Activated CD4-positive, alpha-beta T cell treated with anti-CD3 and anti-CD28 coated beads, Interleukin-2, amount 50 U/mL, for 4 hours (primary cell): Measurements from ENCODE around the gene TNS2.
"Not testable (repeated sequence)": the region's sequence is repeated elsewhere in the genome, so short reads cannot be mapped to it uniquely, and the experiment has no call there.

ENCODE experiments used
- DNase-seq, 2 experiments: peaks; one replicate each; pipeline ENCODE4 v3.0.0-alpha.2; 2020

The TNS2 gene

GRCh38 chr12:53049571-53050318 lies at the start of gene TNS2:
TSS of gene TNS2 (plus strand) at chr12:53050065. CDS start at chr12:53050186, 121 bp downstream.
- no peak for DNase-seq

- no peak for DNase-seq
Measured at GRCh38 chr12:53004178-53004577, 45.7 kb upstream of the TNS2 start.

GRCh38 chr12:53004582-53004981 lies 45.3 kb upstream of the TNS2 start:
- DNase-seq, result no peak

- DNase-seq, result no peak
Measured at GRCh38 chr12:53005215-53005985, 44.5 kb upstream of the TNS2 start.

- peak; percentile 99 to 100 for DNase-seq
Measured at GRCh38 chr12:53005986-53006809, 43.7 kb upstream of the TNS2 start, which contains the start of gene EIF4B. TSS of gene EIF4B (plus strand) at chr12:53006456. CDS start at chr12:53006484, 28 bp downstream.

GRCh38 chr12:53006810-53007309 lies 43.0 kb upstream of the TNS2 start:
- DNase-seq, result peak; percentile 73 to 82

GRCh38 chr12:53007343-53007742 lies 42.5 kb upstream of the TNS2 start:
- no peak for DNase-seq

- DNase-seq, result not testable (repeated sequence)
Measured at GRCh38 chr12:53008760-53009159, 41.1 kb upstream of the TNS2 start.

GRCh38 chr12:53010955-53011354 lies 38.9 kb upstream of the TNS2 start:
- DNase-seq, result no peak

- no peak for DNase-seq
Measured at GRCh38 chr12:53011889-53012288, 38.0 kb upstream of the TNS2 start.

GRCh38 chr12:53012928-53013327 lies 36.9 kb upstream of the TNS2 start:
- DNase-seq, result no peak

- no peak for DNase-seq
Measured at GRCh38 chr12:53014709-53015108, 35.2 kb upstream of the TNS2 start.

GRCh38 chr12:53025250-53025649 lies 24.6 kb upstream of the TNS2 start:
- no peak for DNase-seq

- DNase-seq, result not testable (repeated sequence)
Measured at GRCh38 chr12:53027014-53027413, 22.9 kb upstream of the TNS2 start.

- no peak for DNase-seq
Measured at GRCh38 chr12:53031616-53032015, 18.2 kb upstream of the TNS2 start.

GRCh38 chr12:53033832-53034231 lies 16.0 kb upstream of the TNS2 start:
- DNase-seq, result not testable (repeated sequence)

- no peak for DNase-seq
Measured at GRCh38 chr12:53034459-53034858, 15.4 kb upstream of the TNS2 start.

- no peak for DNase-seq
Measured at GRCh38 chr12:53036802-53037201, 13.1 kb upstream of the TNS2 start.

- DNase-seq, result no peak
Measured at GRCh38 chr12:53039851-53040250, 10.0 kb upstream of the TNS2 start.

GRCh38 chr12:53042607-53043454 lies 7.0 kb upstream of the TNS2 start:
- DNase-seq, result no peak

- DNase-seq, result no peak
Measured at GRCh38 chr12:53044052-53044581, 5.7 kb upstream of the TNS2 start.
